ENCODE results near the gene CCDC33.

The CCDC33 gene

GRCh38 chr15:74376226-74376625, 140.1 kb downstream of the CCDC33 start:
- Histone ChIP-seq H3K4me2 (ENCODE audit: insufficient read depth, low read length) (no peak overlapping the region), H4K20me1 (ENCODE audit: insufficient read depth, low read length) (no peaks in the 10 kb centered on the region), H3K79me2 (ENCODE audit: insufficient read depth, low read length) (no peaks in the 10 kb centered on the region), H3K9ac (ENCODE audit: low read depth, low read length) (no peak overlapping the region), H3K9me3 (ENCODE audit: insufficient read depth, low read length, severe bottlenecking) (no peaks in the 10 kb centered on the region), H3K36me3 (ENCODE audit: insufficient read depth, low read length) (no peaks in the 10 kb centered on the region), H3K4me3 (ENCODE audit: low read depth in 1 of 2, low read length in 2 of 2) (no peak overlapping the region), H3K27ac (ENCODE audit: low read length) (no peak overlapping the region), H2AFZ (ENCODE audit: low read depth, low read length) (no peak overlapping the region), H3K27me3 (ENCODE audit: insufficient read depth, low read length, poor library complexity) (peaks cover 8% of the 10 kb centered on the region), H3K4me1 (ENCODE audit: insufficient read depth, low read length) (peaks cover 24% of the 10 kb centered on the region)
- TF ChIP-seq, protein P1, sequence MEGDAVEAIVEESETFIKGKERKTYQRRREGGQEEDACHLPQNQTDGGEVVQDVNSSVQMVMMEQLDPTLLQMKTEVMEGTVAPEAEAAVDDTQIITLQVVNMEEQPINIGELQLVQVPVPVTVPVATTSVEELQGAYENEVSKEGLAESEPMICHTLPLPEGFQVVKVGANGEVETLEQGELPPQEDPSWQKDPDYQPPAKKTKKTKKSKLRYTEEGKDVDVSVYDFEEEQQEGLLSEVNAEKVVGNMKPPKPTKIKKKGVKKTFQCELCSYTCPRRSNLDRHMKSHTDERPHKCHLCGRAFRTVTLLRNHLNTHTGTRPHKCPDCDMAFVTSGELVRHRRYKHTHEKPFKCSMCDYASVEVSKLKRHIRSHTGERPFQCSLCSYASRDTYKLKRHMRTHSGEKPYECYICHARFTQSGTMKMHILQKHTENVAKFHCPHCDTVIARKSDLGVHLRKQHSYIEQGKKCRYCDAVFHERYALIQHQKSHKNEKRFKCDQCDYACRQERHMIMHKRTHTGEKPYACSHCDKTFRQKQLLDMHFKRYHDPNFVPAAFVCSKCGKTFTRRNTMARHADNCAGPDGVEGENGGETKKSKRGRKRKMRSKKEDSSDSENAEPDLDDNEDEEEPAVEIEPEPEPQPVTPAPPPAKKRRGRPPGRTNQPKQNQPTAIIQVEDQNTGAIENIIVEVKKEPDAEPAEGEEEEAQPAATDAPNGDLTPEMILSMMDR (IDR thresholded peaks at IDR 0.05; ENCODE audit: borderline replicate concordance, extremely low read depth, low read length, poor library complexity, severe bottlenecking): no peak
- TF ChIP-seq EZH2 (IDR thresholded peaks at IDR 0.05; ENCODE audit: borderline replicate concordance, low read depth, low read length, severe bottlenecking): no peak
- DNase-seq (no peak), ATAC-seq (ENCODE audit: insufficient read depth, low read depth) (no peak)

DNA sequence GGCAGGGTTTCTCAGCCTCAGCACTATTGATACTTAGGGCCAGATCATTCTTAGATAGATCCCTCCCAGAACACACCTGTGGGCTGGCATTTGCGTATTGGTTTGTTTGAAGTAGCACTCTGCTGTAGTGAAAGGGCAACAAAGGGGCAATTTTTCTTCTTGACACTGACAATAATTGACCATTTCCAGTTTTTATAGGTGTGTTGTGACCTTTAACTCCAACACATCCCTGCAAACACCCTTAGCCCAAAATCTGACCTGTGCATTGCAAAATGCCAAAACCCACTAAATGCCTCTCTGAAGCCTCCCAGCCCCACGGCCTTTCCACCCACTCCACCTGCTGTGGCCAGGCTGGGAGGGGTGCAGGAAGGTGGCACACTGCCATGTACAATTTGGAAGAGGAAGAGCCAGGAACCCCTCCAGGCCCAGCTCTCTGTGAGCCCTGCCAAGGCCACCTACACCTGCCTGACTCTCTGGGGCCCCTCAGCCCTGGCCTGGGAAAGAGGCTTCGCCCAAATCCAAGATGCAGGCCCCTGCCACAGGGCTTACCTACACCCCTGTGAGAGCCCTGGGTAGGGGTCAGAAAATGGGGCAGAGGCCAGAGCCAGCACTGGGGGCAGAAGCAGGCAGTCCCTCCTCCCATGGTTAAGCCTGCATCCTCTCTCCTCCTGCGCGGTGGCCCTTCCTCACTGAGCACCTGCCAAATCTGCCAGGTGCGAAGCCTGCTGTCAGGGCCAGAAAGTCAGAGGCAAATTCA, 140.9 kb downstream of the CCDC33 start:
- DNase-seq (no peak), ATAC-seq (ENCODE audit: insufficient read depth, low read depth) (no peak)
- Histone ChIP-seq H3K79me2 (ENCODE audit: insufficient read depth, low read length) (no peaks in the 10 kb centered on the region), H3K27me3 (ENCODE audit: insufficient read depth, low read length, poor library complexity) (peaks cover 5% of the 10 kb centered on the region), H3K4me3 (ENCODE audit: low read depth in 1 of 2, low read length in 2 of 2) (no peak overlapping the region), H3K36me3 (ENCODE audit: insufficient read depth, low read length) (no peaks in the 10 kb centered on the region), H3K9me3 (ENCODE audit: insufficient read depth, low read length, severe bottlenecking) (no peaks in the 10 kb centered on the region), H3K9ac (ENCODE audit: low read depth, low read length) (no peak overlapping the region), H2AFZ (ENCODE audit: low read depth, low read length) (no peak overlapping the region), H3K27ac (ENCODE audit: low read length) (no peak overlapping the region), H3K4me2 (ENCODE audit: insufficient read depth, low read length) (no peak overlapping the region), H4K20me1 (ENCODE audit: insufficient read depth, low read length) (no peaks in the 10 kb centered on the region), H3K4me1 (ENCODE audit: insufficient read depth, low read length) (peaks cover 24% of the 10 kb centered on the region)
- TF ChIP-seq, protein P1 (IDR thresholded peaks at IDR 0.05; ENCODE audit: borderline replicate concordance, extremely low read depth, low read length, poor library complexity, severe bottlenecking): no peak
- TF ChIP-seq EZH2 (IDR thresholded peaks at IDR 0.05; ENCODE audit: borderline replicate concordance, low read depth, low read length, severe bottlenecking): no peak

DNA sequence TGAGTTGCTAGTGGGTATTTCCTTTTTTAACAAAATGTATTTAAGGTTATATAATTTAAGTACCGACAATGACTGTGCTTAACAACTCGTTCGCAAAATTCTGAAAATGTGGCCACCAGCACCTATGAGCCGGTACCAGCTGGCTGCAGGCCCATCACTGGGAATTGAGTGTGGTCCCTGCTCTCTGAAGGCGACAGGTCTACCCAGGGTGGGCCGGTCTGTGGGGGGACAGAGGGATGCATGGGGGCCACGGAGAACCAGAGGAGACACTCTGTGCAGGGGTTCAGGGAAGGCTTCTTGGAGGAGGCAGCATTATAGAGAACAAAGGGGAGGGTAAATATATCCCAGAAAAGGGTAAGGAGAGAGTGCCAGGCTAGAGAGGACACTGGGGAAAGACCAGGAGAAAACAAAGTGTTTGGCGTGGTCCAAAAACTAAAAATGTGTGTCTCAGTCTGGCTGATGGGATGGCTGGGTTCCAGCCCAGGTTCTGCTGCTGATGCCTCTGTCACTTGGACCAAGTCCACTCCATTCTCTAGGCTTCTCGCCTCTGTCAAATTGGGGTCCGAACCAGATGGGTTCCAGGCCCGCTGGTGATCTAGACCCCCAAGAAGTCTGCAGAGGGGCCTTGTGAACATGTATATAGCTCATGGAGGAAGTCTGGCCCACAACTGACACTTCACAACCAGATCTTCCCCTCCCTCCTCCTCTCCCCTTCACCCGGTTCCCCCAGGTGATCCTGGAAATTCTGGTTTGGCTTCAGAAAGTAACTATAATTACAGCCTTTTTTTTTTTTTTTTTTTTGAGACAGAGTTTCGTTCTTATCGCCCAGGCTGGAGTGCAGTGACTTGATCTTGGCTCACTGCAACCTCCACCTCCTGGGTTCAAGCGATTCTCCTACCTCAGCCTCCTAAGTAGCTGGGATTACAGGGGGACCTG, 142.0 kb downstream of the CCDC33 start:
- no peaks in the 10 kb centered on the region for H3K9me3 ChIP-seq (ENCODE audit: insufficient read depth, low read length, severe bottlenecking)
- no peak overlapping the region for H3K27ac ChIP-seq (ENCODE audit: low read length)
- no peak for TF ChIP-seq EZH2 (IDR thresholded peaks at IDR 0.05; ENCODE audit: borderline replicate concordance, low read depth, low read length, severe bottlenecking)
- TF ChIP-seq, protein P1 (IDR thresholded peaks at IDR 0.05; ENCODE audit: borderline replicate concordance, extremely low read depth, low read length, poor library complexity, severe bottlenecking): no peak
- no peaks in the 10 kb centered on the region for H4K20me1 ChIP-seq (ENCODE audit: insufficient read depth, low read length)
- ATAC-seq (ENCODE audit: insufficient read depth, low read depth) (no peak), DNase-seq (no peak)
- no peaks in the 10 kb centered on the region for H3K79me2 ChIP-seq (ENCODE audit: insufficient read depth, low read length)
- H3K27me3 ChIP-seq (ENCODE audit: insufficient read depth, low read length, poor library complexity): peaks cover 4% of the 10 kb centered on the region
- H3K9ac ChIP-seq (ENCODE audit: low read depth, low read length): no peak overlapping the region
- H3K36me3 ChIP-seq (ENCODE audit: insufficient read depth, low read length): no peaks in the 10 kb centered on the region
- H2AFZ ChIP-seq (ENCODE audit: low read depth, low read length): no peak overlapping the region
- no peak overlapping the region for H3K4me3 ChIP-seq (ENCODE audit: low read depth in 1 of 2, low read length in 2 of 2)
- H3K4me1 ChIP-seq (ENCODE audit: insufficient read depth, low read length): peaks cover 31% of the 10 kb centered on the region
- no peak overlapping the region for H3K4me2 ChIP-seq (ENCODE audit: insufficient read depth, low read length)

Data from DND-41 (cell line).